HG03558 (cell line): ENCODE measurements around the gene TRMT10C.

Experiments
- ATAC-seq: cut with Tn5 transposase; IDR thresholded peaks from one replicate; pipeline ENCODE4 v1.9.1; 2021; ENCODE audit warnings: moderate number of reproducible peaks; ENCODE audit not compliant: unreplicated experiment; ENCODE audit errors: extremely low read depth

Gene TRMT10C

DNA sequence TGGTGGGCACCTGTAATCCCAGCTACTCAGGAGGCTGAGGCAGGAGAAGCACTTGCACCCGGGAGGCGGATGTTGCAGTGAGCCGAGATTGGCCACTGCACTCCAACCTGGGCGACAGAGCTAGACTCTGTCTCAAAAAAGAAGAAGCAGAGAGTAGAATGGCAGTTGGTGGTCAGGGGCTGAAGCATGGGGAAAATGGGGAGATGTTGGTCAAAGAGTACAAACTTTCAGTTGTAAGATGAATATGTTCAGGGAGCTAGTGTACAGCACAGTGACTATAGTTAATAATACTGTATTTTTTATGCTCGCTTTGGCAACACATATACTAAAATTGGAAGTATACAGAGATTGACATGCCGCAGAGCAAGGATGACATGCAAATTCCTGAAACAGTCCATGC, 53.9 kb downstream of the TRMT10C start:
- no peak for ATAC-seq
